GM23338 (cell line): Measurements from ENCODE around the gene ACOX2. TPM values are rescaled to one million over a fixed set of nuclear protein-coding genes. Genes with fewer than 3 reads are reported as not detected.

Experiments
- ATAC-seq: fragments of 200-7000 bp; cut with Tn5 transposase; 3 replicates; pipeline ENCODE4 v1.9.1; 2020
- DNase-seq: peaks from one replicate; pipeline ENCODE4 v3.0.0-alpha.2; 2015; ENCODE audit warnings: low spot score
- H2AFZ ChIP-seq: fragments of 200-600 bp; sonication (generic); 2 replicates; pipeline ENCODE4 v1.8.0; 2016; ENCODE audit warnings: antibody characterized with exemption, mild to moderate bottlenecking, moderate library complexity
- H3F3A ChIP-seq: fragments of 200-600 bp; sonication (generic); replicated peaks from 2 replicates; pipeline ENCODE4 v1.8.0; 2017; ENCODE audit warnings: antibody characterized with exemption, mixed run types, low read depth
- H3K27ac ChIP-seq: fragments of 200-600 bp; sonication (generic); 2 replicates; pipeline ENCODE4 v1.6.1; 2016; ENCODE audit warnings: low read depth
- H3K27me3 ChIP-seq: fragments of 200-600 bp; sonication (generic); 2 replicates; pipeline ENCODE4 v1.8.0; 2016; ENCODE audit warnings: mild to moderate bottlenecking, mixed run types, moderate library complexity; ENCODE audit not compliant: insufficient read depth
- H3K36me3 ChIP-seq: fragments of 200-600 bp; sonication (generic); 2 replicates; pipeline ENCODE4 v1.8.0; 2016; ENCODE audit warnings: mild to moderate bottlenecking; ENCODE audit not compliant: insufficient read depth
- H3K4me1 ChIP-seq: fragments of 200-600 bp; sonication (generic); 2 replicates; pipeline ENCODE4 v1.8.0; 2016; ENCODE audit warnings: mild to moderate bottlenecking, moderate library complexity; ENCODE audit not compliant: insufficient read depth
- H3K4me2 ChIP-seq: fragments of 200-600 bp; sonication (generic); 2 replicates; pipeline ENCODE4 v1.7.1; 2017; ENCODE audit warnings: mixed run types
- H3K4me3 ChIP-seq: fragments of 200-600 bp; sonication (generic); 2 replicates; pipeline ENCODE4 v1.6.1; 2016; ENCODE audit warnings: mixed run types
- H3K79me2 ChIP-seq: fragments of 200-600 bp; sonication (generic); replicated peaks from 2 replicates; pipeline ENCODE4 v1.8.0; 2017; ENCODE audit warnings: mild to moderate bottlenecking; ENCODE audit not compliant: insufficient read depth
- H3K9me2 ChIP-seq: fragments of 200-600 bp; sonication (generic); 2 replicates; pipeline ENCODE4 v1.8.0; 2017; ENCODE audit not compliant: insufficient read depth
- H4K20me1 ChIP-seq: fragments of 200-600 bp; sonication (generic); replicated peaks from 2 replicates; pipeline ENCODE4 v1.8.0; 2017; ENCODE audit warnings: mild to moderate bottlenecking; ENCODE audit not compliant: insufficient read depth
- H3K27ac Mint-ChIP-seq: 2 replicates; pipeline ENCODE4 v1.8.0; 2020; ENCODE audit warnings: inconsistent platforms, mild to moderate bottlenecking, moderate library complexity, mixed read lengths
- H3K27me3 Mint-ChIP-seq: 3 replicates; pipeline ENCODE4 v1.8.0; 2022; ENCODE audit warnings: low read depth, mild to moderate bottlenecking, moderate library complexity, mixed read lengths, inconsistent platforms; ENCODE audit not compliant: insufficient read depth, poor library complexity
- H3K36me3 Mint-ChIP-seq: 3 replicates; pipeline ENCODE4 v1.8.0; 2021; ENCODE audit warnings: low read depth, mild to moderate bottlenecking, inconsistent platforms, moderate library complexity, mixed read lengths
- H3K4me1 Mint-ChIP-seq: 3 replicates; pipeline ENCODE4 v1.8.0; 2020; ENCODE audit warnings: mild to moderate bottlenecking, inconsistent platforms, mixed read lengths
- H3K4me3 Mint-ChIP-seq: 3 replicates; pipeline ENCODE4 v1.8.0; 2021; ENCODE audit warnings: moderate library complexity, mild to moderate bottlenecking, inconsistent platforms, mixed read lengths
- H3K9me3 Mint-ChIP-seq: 3 replicates; pipeline ENCODE4 v1.8.0; 2020; ENCODE audit warnings: moderate library complexity, mild to moderate bottlenecking, inconsistent platforms, mixed read lengths
- CREB1 ChIP-seq: fragments of 250-450 bp; sonication (Bioruptor Pico); IDR thresholded peaks from 2 replicates; pipeline ENCODE4 v1.5.0; 2020; ENCODE audit warnings: low read depth, mild to moderate bottlenecking, moderate library complexity
- EZH2 ChIP-seq: fragments of 200-600 bp; sonication (generic); IDR thresholded peaks from one replicate; pipeline ENCODE4 v1.8.0; 2017; ENCODE audit warnings: antibody characterized with exemption, mild to moderate bottlenecking, low read depth; ENCODE audit not compliant: unreplicated experiment
- EZH2phosphoT487 ChIP-seq: fragments of 200-600 bp; sonication (generic); IDR thresholded peaks from one replicate; pipeline ENCODE4 v1.8.1; 2018; ENCODE audit warnings: antibody characterized with exemption; ENCODE audit not compliant: unreplicated experiment
- JUNB ChIP-seq: IDR thresholded peaks from one replicate; pipeline ENCODE4 v1.6.1; 2016; ENCODE audit warnings: antibody characterized with exemption; ENCODE audit not compliant: unreplicated experiment
- NANOG ChIP-seq: IDR thresholded peaks from 2 replicates; pipeline ENCODE4 v1.6.1; 2016; ENCODE audit warnings: antibody characterized with exemption, borderline replicate concordance
- POLR2AphosphoS5 ChIP-seq: IDR thresholded peaks from 2 replicates; pipeline ENCODE4 v1.6.1; 2016; ENCODE audit warnings: antibody characterized with exemption, low read depth
- STAT1 ChIP-seq: IDR thresholded peaks from one replicate; pipeline ENCODE4 v1.6.1; 2016; ENCODE audit warnings: antibody characterized with exemption; ENCODE audit not compliant: unreplicated experiment
- ZNF114 ChIP-seq: fragments of 250-450 bp; sonication (Bioruptor Pico); IDR thresholded peaks from 2 replicates; pipeline ENCODE4 v1.5.0; 2020; ENCODE audit warnings: mild to moderate bottlenecking, moderate library complexity
- polyA plus RNA-seq: library from polyadenylated mRNA; unstranded; fragments of >200 nt; fragmentation: Nextera tagmentation; extraction: Ambion mirVana; gene quantifications from 2 replicates; pipeline ENCODE4 v1.2.1, GENCODE V29; 2016
- total RNA-seq: library from RNA; depleted of rRNA; stranded (reverse); fragments of >200 nt; shearing (Covaris generic); gene quantifications from 2 replicates; pipeline ENCODE4 v1.2.3, GENCODE V29; 2014
- TF ChIP-seq, protein P1 (sequence below): fragments of 250-450 bp; sonication (Bioruptor Pico); IDR thresholded peaks from 2 replicates; pipeline ENCODE4 v1.5.0; 2020; ENCODE audit warnings: mild to moderate bottlenecking, moderate library complexity
- TF ChIP-seq, protein P2 (sequence below): IDR thresholded peaks from 2 replicates; pipeline ENCODE4 v1.6.1; 2016; ENCODE audit warnings: antibody characterized with exemption
- TF ChIP-seq, protein P3 (sequence below): IDR thresholded peaks from one replicate; pipeline ENCODE4 v1.6.1; 2018; ENCODE audit warnings: antibody characterized with exemption; ENCODE audit not compliant: unreplicated experiment
- TF ChIP-seq, protein P4 (sequence below), 2 experiments: fragments of 200-600 bp in 1 of 2; sonication (generic) in 1 of 2; conservative IDR thresholded peaks; 2 replicates each; pipeline versions ENCODE4 v1.5.1 to v1.6.1; 2016 to 2017; ENCODE audit warnings: antibody characterized with exemption in 2 of 2, low read depth in 2 of 2, mild to moderate bottlenecking in 2 of 2, moderate library complexity in 1 of 2

Gene ACOX2
- total and polyA plus RNA-seq, 2 experiments from 2014 or later, result 1.1 to 1.9 TPM

DNA sequence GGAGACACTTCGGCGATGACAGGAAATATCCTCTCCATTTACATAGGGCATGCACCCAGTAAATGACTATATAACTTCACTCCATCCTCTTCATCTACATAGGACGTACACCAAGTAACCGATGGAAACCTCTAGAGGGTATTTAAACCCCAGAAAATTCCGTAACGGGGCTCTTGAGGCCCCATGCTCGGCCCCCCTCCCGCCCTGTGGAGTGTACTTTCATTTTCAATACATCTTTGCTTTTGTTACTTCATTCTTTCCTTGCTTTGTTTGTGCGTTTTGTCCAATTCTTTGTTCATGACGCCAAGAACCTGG is 47.7 kb upstream of the ACOX2 start (continued):
- TF ChIP-seq, protein P1, sequence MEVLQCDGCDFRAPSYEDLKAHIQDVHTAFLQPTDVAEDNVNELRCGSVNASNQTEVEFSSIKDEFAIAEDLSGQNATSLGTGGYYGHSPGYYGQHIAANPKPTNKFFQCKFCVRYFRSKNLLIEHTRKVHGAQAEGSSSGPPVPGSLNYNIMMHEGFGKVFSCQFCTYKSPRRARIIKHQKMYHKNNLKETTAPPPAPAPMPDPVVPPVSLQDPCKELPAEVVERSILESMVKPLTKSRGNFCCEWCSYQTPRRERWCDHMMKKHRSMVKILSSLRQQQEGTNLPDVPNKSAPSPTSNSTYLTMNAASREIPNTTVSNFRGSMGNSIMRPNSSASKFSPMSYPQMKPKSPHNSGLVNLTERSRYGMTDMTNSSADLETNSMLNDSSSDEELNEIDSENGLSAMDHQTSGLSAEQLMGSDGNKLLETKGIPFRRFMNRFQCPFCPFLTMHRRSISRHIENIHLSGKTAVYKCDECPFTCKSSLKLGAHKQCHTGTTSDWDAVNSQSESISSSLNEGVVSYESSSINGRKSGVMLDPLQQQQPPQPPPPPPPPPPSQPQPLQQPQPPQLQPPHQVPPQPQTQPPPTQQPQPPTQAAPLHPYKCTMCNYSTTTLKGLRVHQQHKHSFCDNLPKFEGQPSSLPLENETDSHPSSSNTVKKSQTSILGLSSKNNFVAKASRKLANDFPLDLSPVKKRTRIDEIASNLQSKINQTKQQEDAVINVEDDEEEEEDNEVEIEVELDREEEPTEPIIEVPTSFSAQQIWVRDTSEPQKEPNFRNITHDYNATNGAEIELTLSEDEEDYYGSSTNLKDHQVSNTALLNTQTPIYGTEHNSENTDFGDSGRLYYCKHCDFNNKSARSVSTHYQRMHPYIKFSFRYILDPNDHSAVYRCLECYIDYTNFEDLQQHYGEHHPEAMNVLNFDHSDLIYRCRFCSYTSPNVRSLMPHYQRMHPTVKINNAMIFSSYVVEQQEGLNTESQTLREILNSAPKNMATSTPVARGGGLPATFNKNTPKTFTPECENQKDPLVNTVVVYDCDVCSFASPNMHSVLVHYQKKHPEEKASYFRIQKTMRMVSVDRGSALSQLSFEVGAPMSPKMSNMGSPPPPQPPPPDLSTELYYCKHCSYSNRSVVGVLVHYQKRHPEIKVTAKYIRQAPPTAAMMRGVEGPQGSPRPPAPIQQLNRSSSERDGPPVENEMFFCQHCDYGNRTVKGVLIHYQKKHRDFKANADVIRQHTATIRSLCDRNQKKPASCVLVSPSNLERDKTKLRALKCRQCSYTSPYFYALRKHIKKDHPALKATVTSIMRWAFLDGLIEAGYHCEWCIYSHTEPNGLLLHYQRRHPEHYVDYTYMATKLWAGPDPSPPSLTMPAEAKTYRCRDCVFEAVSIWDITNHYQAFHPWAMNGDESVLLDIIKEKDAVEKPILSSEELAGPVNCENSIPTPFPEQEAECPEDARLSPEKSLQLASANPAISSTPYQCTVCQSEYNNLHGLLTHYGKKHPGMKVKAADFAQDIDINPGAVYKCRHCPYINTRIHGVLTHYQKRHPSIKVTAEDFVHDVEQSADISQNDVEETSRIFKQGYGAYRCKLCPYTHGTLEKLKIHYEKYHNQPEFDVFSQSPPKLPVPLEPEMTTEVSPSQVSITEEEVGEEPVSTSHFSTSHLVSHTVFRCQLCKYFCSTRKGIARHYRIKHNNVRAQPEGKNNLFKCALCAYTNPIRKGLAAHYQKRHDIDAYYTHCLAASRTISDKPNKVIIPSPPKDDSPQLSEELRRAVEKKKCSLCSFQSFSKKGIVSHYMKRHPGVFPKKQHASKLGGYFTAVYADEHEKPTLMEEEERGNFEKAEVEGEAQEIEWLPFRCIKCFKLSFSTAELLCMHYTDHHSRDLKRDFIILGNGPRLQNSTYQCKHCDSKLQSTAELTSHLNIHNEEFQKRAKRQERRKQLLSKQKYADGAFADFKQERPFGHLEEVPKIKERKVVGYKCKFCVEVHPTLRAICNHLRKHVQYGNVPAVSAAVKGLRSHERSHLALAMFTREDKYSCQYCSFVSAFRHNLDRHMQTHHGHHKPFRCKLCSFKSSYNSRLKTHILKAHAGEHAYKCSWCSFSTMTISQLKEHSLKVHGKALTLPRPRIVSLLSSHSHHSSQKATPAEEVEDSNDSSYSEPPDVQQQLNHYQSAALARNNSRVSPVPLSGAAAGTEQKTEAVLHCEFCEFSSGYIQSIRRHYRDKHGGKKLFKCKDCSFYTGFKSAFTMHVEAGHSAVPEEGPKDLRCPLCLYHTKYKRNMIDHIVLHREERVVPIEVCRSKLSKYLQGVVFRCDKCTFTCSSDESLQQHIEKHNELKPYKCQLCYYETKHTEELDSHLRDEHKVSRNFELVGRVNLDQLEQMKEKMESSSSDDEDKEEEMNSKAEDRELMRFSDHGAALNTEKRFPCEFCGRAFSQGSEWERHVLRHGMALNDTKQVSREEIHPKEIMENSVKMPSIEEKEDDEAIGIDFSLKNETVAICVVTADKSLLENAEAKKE, result no peak
- no peak for TF ChIP-seq STAT1
- no peak for TF ChIP-seq POLR2AphosphoS5
- TF ChIP-seq JUNB, result no peak
- no peak for TF ChIP-seq ZNF114 (CRISPR knock-in tag)

DNA sequence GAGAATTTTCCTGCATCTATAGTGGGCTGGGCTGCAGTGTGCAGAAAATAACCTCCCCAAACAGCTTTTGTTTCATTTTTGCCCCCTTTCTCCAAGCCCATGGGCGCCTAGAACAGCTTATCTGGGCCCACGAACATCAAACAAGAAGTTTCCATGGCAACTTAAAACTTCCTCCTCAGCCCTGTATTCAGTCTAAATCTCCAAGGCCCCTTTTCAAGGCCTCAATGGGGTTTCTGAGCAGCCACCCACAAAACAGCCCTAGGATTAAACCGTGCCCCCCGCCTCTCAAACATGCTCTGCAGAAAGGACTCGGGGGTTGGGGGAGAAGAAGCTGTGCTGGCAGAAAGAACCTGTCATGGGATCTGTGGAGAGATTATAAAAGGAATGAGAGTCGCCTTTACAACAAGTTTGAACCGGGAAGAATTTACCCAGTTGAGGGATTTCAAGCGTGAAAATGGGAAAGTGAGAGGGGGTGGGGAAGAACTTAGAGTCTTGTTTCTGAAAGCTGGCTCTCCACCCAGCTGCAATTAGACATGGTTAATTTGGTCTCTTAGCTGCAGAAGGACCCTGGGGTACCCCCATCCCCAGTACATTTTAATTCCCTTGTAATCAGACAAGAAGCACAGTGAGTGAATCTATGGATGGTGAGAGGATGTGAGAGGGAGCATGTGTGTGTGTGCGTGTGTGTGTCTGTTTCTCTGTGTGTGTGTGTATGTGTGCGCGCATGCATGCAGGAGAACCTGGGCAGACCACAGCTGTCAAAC is 44.5 kb upstream of the ACOX2 start:
- H3K36me3 ChIP-seq, result no peaks in the 10 kb centered on the region
- H3K4me2 ChIP-seq, result peak overlapping the region; percentile 68
- ATAC-seq (peak; percentile 27), DNase-seq (peak; percentile 75)
- peaks cover 3% of the 10 kb centered on the region; the same call in 1 of the 2 replicates for H3K9me2 ChIP-seq
- Mint-ChIP-seq H3K4me1 (peaks cover 49% of the 10 kb centered on the region), H3K9me3 (peaks cover 6% of the 10 kb centered on the region), H3K27ac (no peak overlapping the region), H3K4me3 (peak overlapping the region; percentile 13; the same call in 1 of the 3 replicates), H3K36me3 (peaks cover 5% of the 10 kb centered on the region; the same call in 2 of the 3 replicates), H3K27me3 (peaks cover 39% of the 10 kb centered on the region)
- H2AFZ ChIP-seq, result no peak overlapping the region; the same call in 1 of the 2 replicates
- H3K4me3 ChIP-seq, result peak overlapping the region; percentile 18; the same call in 1 of the 2 replicates
- no peaks in the 10 kb centered on the region for H3K79me2 ChIP-seq
- peaks cover 26% of the 10 kb centered on the region for H3K27me3 ChIP-seq
- peaks cover 41% of the 10 kb centered on the region for H3K4me1 ChIP-seq
- no peaks in the 10 kb centered on the region for H4K20me1 ChIP-seq
- peak overlapping the region; percentile 43 for H3K27ac ChIP-seq
- 0 out of 2 replicates have a peak, but pooled peaks cover 7% of the 10 kb centered on the region for H3F3A ChIP-seq
- no peak for TF ChIP-seq EZH2
- no peak for TF ChIP-seq CREB1 (CRISPR knock-in tag)
- no peak for TF ChIP-seq EZH2phosphoT487
- TF ChIP-seq, protein P2, sequence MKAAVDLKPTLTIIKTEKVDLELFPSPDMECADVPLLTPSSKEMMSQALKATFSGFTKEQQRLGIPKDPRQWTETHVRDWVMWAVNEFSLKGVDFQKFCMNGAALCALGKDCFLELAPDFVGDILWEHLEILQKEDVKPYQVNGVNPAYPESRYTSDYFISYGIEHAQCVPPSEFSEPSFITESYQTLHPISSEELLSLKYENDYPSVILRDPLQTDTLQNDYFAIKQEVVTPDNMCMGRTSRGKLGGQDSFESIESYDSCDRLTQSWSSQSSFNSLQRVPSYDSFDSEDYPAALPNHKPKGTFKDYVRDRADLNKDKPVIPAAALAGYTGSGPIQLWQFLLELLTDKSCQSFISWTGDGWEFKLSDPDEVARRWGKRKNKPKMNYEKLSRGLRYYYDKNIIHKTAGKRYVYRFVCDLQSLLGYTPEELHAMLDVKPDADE, result no peak
- TF ChIP-seq, protein P3, sequence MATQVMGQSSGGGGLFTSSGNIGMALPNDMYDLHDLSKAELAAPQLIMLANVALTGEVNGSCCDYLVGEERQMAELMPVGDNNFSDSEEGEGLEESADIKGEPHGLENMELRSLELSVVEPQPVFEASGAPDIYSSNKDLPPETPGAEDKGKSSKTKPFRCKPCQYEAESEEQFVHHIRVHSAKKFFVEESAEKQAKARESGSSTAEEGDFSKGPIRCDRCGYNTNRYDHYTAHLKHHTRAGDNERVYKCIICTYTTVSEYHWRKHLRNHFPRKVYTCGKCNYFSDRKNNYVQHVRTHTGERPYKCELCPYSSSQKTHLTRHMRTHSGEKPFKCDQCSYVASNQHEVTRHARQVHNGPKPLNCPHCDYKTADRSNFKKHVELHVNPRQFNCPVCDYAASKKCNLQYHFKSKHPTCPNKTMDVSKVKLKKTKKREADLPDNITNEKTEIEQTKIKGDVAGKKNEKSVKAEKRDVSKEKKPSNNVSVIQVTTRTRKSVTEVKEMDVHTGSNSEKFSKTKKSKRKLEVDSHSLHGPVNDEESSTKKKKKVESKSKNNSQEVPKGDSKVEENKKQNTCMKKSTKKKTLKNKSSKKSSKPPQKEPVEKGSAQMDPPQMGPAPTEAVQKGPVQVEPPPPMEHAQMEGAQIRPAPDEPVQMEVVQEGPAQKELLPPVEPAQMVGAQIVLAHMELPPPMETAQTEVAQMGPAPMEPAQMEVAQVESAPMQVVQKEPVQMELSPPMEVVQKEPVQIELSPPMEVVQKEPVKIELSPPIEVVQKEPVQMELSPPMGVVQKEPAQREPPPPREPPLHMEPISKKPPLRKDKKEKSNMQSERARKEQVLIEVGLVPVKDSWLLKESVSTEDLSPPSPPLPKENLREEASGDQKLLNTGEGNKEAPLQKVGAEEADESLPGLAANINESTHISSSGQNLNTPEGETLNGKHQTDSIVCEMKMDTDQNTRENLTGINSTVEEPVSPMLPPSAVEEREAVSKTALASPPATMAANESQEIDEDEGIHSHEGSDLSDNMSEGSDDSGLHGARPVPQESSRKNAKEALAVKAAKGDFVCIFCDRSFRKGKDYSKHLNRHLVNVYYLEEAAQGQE, result no peak
- TF ChIP-seq NANOG, result no peak
- TF ChIP-seq, protein P4, sequence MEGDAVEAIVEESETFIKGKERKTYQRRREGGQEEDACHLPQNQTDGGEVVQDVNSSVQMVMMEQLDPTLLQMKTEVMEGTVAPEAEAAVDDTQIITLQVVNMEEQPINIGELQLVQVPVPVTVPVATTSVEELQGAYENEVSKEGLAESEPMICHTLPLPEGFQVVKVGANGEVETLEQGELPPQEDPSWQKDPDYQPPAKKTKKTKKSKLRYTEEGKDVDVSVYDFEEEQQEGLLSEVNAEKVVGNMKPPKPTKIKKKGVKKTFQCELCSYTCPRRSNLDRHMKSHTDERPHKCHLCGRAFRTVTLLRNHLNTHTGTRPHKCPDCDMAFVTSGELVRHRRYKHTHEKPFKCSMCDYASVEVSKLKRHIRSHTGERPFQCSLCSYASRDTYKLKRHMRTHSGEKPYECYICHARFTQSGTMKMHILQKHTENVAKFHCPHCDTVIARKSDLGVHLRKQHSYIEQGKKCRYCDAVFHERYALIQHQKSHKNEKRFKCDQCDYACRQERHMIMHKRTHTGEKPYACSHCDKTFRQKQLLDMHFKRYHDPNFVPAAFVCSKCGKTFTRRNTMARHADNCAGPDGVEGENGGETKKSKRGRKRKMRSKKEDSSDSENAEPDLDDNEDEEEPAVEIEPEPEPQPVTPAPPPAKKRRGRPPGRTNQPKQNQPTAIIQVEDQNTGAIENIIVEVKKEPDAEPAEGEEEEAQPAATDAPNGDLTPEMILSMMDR (conservative IDR thresholded peaks at IDR 0.05; ENCODE audit: low read depth in 2 of 2), result no peak
- TF ChIP-seq POLR2AphosphoS5, result no peak
